NAMALWA (cell line): ENCODE measurements around the gene HAGH.
A peak's percentile ranks its signal among the peaks of the same experiment; 100 is the strongest.

Experiments
- DNase-seq: peaks from one replicate; pipeline ENCODE4 v3.0.0-alpha.2; 2015; ENCODE audit warnings: low spot score

The HAGH gene

GRCh38 chr16:1786242-1787055 lies 40.2 kb downstream of the HAGH start:
- no peak for DNase-seq

- no peak for DNase-seq
Measured at GRCh38 chr16:1785846-1786170, 40.8 kb downstream of the HAGH start.

- DNase-seq: no peak
Measured at GRCh38 chr16:1784977-1785845, 41.4 kb downstream of the HAGH start.

DNA sequence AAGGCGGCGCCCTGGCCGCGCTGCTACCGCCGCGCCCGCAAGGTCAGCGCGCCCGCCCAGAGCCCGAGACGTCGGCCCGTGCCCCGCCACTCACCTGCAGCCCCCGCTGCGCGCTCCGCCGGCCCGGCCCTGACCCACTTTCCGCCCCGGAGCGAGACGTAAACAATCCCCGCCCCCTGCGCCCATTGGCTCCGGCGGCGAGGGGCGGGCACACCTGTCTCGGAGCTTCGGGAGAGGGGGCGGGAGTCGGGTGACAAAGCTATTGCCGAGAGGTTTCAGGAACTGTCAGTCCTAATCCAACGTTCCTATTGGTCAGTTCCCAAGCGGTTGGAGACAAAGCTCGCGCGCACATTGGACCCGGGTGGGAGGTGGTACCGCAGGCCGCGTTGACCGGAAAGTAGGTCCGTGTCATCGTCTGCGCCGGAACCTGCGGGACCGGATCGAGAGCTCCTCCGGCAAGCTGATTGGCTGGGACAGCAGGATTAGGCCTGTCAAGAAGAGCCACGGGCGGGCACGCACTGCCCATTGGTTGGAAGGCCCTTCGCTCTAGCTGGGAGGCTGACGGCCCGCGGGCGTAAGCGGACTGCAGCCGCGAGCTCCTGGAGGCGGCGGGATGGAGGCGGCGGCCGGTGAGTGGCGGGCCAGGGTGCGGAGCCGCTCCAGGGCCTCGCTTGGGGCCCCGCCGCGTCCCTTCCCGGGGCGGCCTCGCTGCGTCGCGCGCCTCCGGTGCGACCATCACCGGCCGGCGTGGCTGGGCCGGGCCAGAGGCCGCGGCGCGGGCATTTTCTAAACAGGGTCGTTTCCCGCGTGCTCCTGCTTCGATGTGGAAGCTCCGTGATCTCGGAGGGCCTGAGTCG lies 44.0 kb downstream of the HAGH start, which contains the start of the genes NUBP2 and SPSB3:
NUBP2 (plus strand) TSS at position 553 of the 857 bp plus-strand sequence; CDS start at position 614, 61 bp downstream.
SPSB3 (minus strand) TSS at position 164 of the 857 bp plus-strand sequence. CDS start 1,088 bp downstream, outside the sequence.
- peak; percentile 100 for DNase-seq

DNA sequence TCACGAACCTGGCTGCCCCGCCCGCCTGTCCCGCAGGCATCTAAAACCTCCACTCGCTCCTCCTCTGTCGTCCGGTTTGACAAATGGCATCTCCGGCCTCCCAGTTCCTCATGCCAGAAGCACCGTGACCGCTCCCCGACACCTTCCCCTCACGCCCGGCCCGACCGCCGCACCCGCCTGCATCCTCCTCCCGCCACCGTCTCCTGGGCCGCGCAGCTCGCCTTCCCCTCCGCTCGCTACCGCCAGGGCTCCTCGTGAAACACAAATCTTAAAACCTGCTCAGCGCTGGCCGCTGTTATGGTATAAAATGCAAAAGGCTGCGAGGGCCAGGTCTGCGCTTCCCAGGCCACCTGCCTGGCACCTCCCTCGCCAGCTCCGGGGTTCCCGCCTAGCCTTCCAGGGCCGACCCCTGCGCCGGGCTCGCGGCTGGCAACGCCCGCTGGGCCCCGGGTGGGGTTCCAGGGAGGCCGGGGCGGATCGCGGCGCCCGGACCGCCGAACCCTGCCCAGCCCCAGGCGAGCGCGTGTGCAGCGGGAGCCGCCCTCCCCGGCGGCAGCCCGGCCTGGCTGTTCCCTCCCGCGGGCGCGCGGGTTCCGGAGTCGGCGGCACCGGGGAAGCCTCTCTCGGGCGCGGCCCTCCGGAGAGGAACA lies 44.7 kb downstream of the HAGH start:
- DNase-seq: peak; percentile 51

DNA sequence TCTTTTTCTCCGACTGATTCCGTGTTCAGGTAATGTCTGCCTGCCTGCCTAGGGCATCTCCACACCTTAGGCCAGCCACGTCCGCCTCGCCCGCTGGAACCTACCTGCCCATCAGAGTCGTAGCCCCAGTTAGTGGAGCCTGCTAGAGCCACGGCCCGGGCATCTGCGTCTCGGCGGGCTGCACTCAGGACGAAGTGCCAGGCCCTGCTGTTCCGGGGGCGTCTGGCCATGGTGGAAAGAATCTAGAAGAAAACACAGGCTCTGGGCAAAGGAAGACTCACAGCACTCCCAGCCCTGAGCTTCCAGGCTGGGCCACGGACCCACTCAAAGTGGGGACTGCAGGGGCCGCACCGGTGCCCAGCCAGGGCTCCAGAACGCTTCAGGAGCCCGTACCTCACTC lies 45.4 kb downstream of the HAGH start:
- DNase-seq: no peak

GRCh38 chr16:1780677-1781072 lies 46.0 kb downstream of the HAGH start:
- DNase-seq: no peak

- no peak for DNase-seq
Measured at GRCh38 chr16:1779741-1780676, 46.6 kb downstream of the HAGH start.

- no peak for DNase-seq
Measured at GRCh38 chr16:1779234-1779701, 47.4 kb downstream of the HAGH start.

- no peak for DNase-seq
Measured at GRCh38 chr16:1778200-1779179, 48.1 kb downstream of the HAGH start.

DNA sequence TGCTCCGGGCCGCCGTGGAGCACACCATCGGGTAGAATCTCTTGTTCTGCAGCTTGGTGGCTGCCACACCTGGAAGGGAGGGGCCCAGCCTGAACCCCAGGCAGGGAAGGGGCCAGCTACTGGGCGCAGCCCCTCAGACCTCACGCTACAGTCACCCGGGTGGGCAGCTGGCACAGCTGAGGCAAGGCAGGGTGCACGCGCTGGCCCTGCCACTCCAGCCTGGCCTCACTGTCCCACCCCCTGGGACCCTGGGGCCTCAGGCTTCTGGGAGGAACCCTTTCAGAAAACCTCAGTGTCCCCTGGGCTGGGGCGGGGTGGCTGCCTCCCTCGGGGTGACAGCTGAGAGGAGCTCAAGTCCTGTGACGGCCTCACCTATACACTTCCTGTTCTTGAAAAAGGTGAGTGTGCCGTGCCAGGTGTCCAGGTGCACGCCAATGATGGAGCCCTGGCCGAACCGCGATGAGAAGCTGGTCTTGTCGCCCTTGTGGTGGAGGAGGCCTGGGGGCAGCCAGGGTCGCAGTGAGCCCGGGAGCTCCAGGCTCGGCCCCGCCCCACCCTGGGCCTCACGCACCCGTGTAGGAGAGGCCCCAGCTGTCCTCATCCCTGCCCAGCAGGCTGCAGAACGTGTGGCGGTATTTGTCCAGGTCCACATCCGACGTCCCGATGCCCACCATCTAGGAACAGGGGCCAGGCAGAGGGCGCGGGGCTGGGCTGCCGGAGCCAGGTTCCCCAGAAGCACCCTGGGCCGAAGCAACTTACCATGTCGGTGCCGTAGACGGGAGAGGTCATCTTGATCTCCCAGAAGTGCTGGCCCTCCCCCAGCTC lies 49.0 kb downstream of the HAGH start:
- no peak for DNase-seq

- no peak for DNase-seq
Measured at GRCh38 chr16:1776991-1777374, 49.6 kb downstream of the HAGH start.

GRCh38 chr16:1776672-1776955 lies 50.0 kb downstream of the HAGH start:
- DNase-seq: no peak

GRCh38 chr16:1775846-1776671 lies 50.6 kb downstream of the HAGH start:
- DNase-seq: peak; percentile 28

DNA sequence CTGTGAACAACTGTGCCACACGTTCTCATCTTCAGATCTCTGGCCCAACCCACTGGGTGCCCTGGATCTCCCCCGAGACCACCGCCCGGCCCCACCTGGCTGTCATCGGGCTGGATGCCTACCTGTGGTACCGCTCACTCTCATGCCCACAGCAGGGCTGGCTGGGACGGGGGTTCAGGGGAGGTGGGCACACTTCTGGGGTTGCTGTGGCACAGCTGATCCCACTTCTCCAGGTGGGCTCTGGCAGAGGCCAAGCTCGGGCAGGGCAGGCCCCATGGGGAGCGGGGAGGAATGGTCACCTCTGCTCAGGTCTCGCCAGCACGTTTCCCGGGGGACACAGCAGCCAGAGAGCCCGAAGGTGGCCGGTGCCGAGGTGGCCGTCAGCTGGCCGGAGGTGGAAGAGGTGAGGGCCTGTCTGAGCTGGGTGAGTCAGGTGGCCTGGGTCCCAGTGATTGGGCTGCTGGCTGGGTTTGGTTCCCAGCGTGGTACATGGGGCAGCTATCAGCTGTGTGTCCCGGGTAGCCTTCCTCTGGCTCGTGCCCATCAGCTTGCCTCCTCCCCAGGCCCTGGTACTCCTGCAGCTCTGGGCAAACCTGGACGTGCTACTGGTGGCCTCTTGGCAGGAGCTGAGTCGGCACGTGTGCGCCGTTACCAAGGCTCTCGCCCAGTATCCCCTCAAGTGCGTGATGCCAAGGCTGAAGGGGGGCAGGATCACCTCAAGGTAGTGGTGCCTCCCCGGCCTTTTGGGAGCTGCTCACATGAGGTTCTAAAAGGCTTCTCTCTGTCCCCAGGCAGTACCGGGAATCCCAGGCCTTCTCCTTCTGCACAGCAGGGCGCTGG lies 51.4 kb downstream of the HAGH start:
- no peak for DNase-seq

GRCh38 chr16:1774448-1774780 lies 52.2 kb downstream of the HAGH start:
- DNase-seq: no peak
